Measurements from ENCODE around the gene ZNF177.

DNA sequence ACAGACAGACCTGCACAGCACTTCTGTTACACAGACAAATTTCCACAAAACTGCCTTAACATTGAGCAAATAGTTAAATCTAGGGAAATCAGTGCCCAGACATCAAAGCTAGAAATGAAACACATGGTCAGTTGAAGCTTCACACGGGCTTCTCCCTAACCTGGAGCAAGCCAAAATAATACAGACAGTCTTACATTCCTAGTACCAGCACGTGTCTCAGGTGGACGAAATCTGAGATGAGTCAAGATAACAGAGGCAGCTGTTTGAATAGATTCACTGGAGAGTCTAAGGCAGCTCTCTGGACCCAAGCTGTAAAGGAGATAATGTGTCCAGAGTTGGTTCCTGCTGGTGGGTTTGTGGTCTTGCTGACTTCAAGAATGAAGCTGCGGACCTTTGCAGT lies 49.1 kb upstream of the ZNF177 start:
- TF ChIP-seq CTCF (IDR thresholded peaks at IDR 0.05; ENCODE audit: insufficient read depth, low read length, poor library complexity, severe bottlenecking) (no peak), EZH2phosphoT487 (conservative IDR thresholded peaks at IDR 0.05; ENCODE audit: low read length) (no peak)

All from SU-DHL-6 (cell line).